PC-3 (cell line): Measurements from ENCODE around the gene MPND. TPM values are rescaled to one million over a fixed set of nuclear protein-coding genes. Genes with fewer than 3 reads are reported as not detected.

Source experiments
- ATAC-seq: fragments of 200-7000 bp; cut with Tn5 transposase; 2 replicates; pipeline ENCODE4 v1.9.1; 2020; ENCODE audit warnings: mild to moderate bottlenecking, moderate library complexity
- BruUV-seq: library from RNA; stranded (reverse); fragments of 400-500 nt; replicated peaks from 2 replicates; lab custom pipeline; 2021; lab: Mats Ljungman, UMichigan
- CTCF ChIA-PET: fragments of 300-600 bp; sonication (Branson Sonifier 250); formaldehyde crosslinking; loops from one replicate; lab custom pipeline; 2022; ENCODE audit warnings: antibody characterized with exemption; lab: Charles Lee
- POLR2A ChIA-PET: fragments of 300-600 bp; sonication (Branson Sonifier 250); formaldehyde crosslinking; loops from one replicate; lab custom pipeline; 2022; ENCODE audit warnings: antibody characterized with exemption; ENCODE audit not compliant: unreplicated experiment; lab: Charles Lee
- DNase-seq: peaks from one replicate; pipeline ENCODE4 v3.0.0-alpha.2; 2015
- H2AFZ ChIP-seq: fragments of 300-600 bp; sonication (generic); 2 replicates; pipeline ENCODE4 v1.6.0; 2016; ENCODE audit warnings: antibody characterized with exemption, low read length
- H3F3A ChIP-seq: fragments of 300-600 bp; sonication (generic); one replicate; pipeline ENCODE4 v1.6.0; 2017; ENCODE audit warnings: antibody characterized with exemption, low read length, control low read depth, mild to moderate bottlenecking; ENCODE audit not compliant: unreplicated experiment
- H3K27ac ChIP-seq: fragments of 300-600 bp; sonication (generic); 2 replicates; pipeline ENCODE4 v1.5.1; 2016; ENCODE audit warnings: mild to moderate bottlenecking, low read length
- H3K27me3 ChIP-seq: fragments of 300-600 bp; sonication (generic); 2 replicates; pipeline ENCODE4 v1.6.1; 2016; ENCODE audit warnings: low read length, mixed read lengths
- H3K36me3 ChIP-seq: fragments of 300-600 bp; sonication (generic); 2 replicates; pipeline ENCODE4 v1.6.1; 2016; ENCODE audit warnings: low read depth, mixed run types, low read length, mixed read lengths
- H3K4me1 ChIP-seq: fragments of 300-600 bp; sonication (generic); 2 replicates; pipeline ENCODE4 v1.5.1; 2016; ENCODE audit warnings: low read length; ENCODE audit not compliant: insufficient read depth
- H3K4me2 ChIP-seq: fragments of 300-600 bp; sonication (generic); 2 replicates; pipeline ENCODE4 v1.6.0; 2016; ENCODE audit warnings: low read length
- H3K4me3 ChIP-seq: fragments of 300-600 bp; sonication (generic); 2 replicates; pipeline ENCODE4 v1.5.1; 2016; ENCODE audit warnings: mild to moderate bottlenecking, low read length, mixed read lengths
- H3K79me2 ChIP-seq: fragments of 300-600 bp; sonication (generic); 2 replicates; pipeline ENCODE4 v1.6.1; 2017; ENCODE audit warnings: low read length, mixed read lengths
- H3K9ac ChIP-seq: fragments of 300-600 bp; sonication (generic); 2 replicates; pipeline ENCODE4 v1.6.0; 2016; ENCODE audit warnings: mild to moderate bottlenecking, low read length
- H3K9me2 ChIP-seq: fragments of 300-600 bp; sonication (generic); replicated peaks from 2 replicates; pipeline ENCODE4 v1.6.1; 2016; ENCODE audit warnings: mixed run types, low read length, mixed read lengths
- H3K9me3 ChIP-seq: fragments of 300-600 bp; sonication (generic); 2 replicates; pipeline ENCODE4 v1.6.1; 2016; ENCODE audit warnings: low read length, mixed read lengths
- H4K20me1 ChIP-seq: fragments of 300-600 bp; sonication (generic); 2 replicates; pipeline ENCODE4 v1.6.1; 2016; ENCODE audit warnings: low read length, mixed read lengths
- EZH2 ChIP-seq: fragments of 300-600 bp; sonication (generic); IDR thresholded peaks from one replicate; pipeline ENCODE4 v1.6.1; 2017; ENCODE audit warnings: antibody characterized with exemption, mild to moderate bottlenecking, low read length; ENCODE audit not compliant: unreplicated experiment
- EZH2phosphoT487 ChIP-seq: fragments of 300-600 bp; sonication (generic); IDR thresholded peaks from 2 replicates; pipeline ENCODE4 v1.6.1; 2018; ENCODE audit warnings: mild to moderate bottlenecking, antibody characterized with exemption, low read length, borderline replicate concordance
- intact Hi-C: fragments of 100-400 bp; cut with micrococcal nuclease; formaldehyde crosslinking; loops from 2 replicates; pipeline ENCODE4 v1.9.0; 2023
- total RNA-seq: library from RNA; depleted of rRNA; stranded (reverse); fragments of >200 nt; gene quantifications from 2 replicates; pipeline ENCODE4 v1.2.3, GENCODE V29; 2014
- TF ChIP-seq, protein P1 (sequence below): fragments of 300-600 bp; sonication (generic); conservative IDR thresholded peaks from 2 replicates; pipeline ENCODE4 v1.5.1; 2017; ENCODE audit warnings: antibody characterized with exemption, low read depth, mild to moderate bottlenecking, low read length

MPND gene
- total RNA-seq, 1 experiment from 2014 or later, result 5.6 TPM

DNA sequence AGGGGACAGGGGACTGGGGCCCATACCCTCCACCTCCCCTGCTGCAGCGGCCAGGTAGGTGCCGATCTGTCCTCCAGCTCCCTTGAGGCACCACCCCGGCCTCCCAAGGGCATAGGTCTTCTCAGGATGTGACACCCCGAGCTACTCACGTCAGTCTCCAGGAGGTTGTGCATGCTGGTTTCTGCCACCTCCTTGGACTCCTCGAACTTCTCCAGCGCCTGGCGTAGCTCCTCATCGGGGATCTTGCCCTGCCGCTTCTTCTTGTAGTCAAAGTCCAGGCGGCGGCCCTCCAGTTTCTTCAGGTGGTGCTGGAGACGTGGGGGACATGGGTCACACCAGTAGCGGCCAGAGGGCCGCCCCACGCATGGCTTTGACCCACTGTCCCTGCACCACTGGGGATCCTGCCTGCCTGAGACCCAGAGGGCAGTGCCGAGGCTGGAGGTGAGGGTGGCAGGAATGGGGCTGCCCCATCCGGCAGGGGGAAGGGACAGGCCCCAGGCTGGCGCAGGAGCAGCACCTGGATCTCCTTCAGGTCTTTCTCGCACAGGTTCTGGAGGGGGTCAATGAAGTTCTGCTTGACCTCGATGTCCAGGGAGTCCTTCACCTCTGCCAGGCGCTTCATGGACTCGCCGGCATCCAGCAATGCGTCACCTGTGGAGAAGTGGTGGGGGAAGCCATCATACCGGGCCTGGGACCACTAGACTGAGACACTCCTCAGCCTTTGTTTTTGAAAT lies 20.4 kb downstream of the MPND start:
- H3K27ac ChIP-seq, result no peak overlapping the region
- H3K4me1 ChIP-seq, result no peaks in the 10 kb centered on the region
- TF ChIP-seq, protein P1, sequence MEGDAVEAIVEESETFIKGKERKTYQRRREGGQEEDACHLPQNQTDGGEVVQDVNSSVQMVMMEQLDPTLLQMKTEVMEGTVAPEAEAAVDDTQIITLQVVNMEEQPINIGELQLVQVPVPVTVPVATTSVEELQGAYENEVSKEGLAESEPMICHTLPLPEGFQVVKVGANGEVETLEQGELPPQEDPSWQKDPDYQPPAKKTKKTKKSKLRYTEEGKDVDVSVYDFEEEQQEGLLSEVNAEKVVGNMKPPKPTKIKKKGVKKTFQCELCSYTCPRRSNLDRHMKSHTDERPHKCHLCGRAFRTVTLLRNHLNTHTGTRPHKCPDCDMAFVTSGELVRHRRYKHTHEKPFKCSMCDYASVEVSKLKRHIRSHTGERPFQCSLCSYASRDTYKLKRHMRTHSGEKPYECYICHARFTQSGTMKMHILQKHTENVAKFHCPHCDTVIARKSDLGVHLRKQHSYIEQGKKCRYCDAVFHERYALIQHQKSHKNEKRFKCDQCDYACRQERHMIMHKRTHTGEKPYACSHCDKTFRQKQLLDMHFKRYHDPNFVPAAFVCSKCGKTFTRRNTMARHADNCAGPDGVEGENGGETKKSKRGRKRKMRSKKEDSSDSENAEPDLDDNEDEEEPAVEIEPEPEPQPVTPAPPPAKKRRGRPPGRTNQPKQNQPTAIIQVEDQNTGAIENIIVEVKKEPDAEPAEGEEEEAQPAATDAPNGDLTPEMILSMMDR, result no peak
- TF ChIP-seq EZH2phosphoT487, result no peak
- TF ChIP-seq EZH2, result no peak
- no peaks in the 10 kb centered on the region; the same call in 1 of the 2 replicates for H3K79me2 ChIP-seq
- BruUV-seq, result no TSS peak
- ChIA-PET CTCF (interaction anchor here (0.9 to 1.2 kb wide), 2 partner anchors 17 to 36 kb away, joined by 3 read pairs; partner anchors contain the start of gene SH3GL1), POLR2A (no interaction called here)
- no peaks in the 10 kb centered on the region for H3K9me3 ChIP-seq
- intact Hi-C loops, result no loop called here
- no peak overlapping the region for H3K9ac ChIP-seq
- no peaks in the 10 kb centered on the region for H3K9me2 ChIP-seq
- no peaks in the 10 kb centered on the region for H3F3A ChIP-seq
- H3K36me3 ChIP-seq, result peaks cover 3% of the 10 kb centered on the region; the same call in 1 of the 2 replicates
- H3K27me3 ChIP-seq, result no peaks in the 10 kb centered on the region
- no peak for ATAC-seq
- DNase-seq, result no peak
- no peak overlapping the region for H2AFZ ChIP-seq
- H4K20me1 ChIP-seq, result no peaks in the 10 kb centered on the region
- H3K4me3 ChIP-seq, result no peak overlapping the region
- H3K4me2 ChIP-seq, result no peak overlapping the region

DNA sequence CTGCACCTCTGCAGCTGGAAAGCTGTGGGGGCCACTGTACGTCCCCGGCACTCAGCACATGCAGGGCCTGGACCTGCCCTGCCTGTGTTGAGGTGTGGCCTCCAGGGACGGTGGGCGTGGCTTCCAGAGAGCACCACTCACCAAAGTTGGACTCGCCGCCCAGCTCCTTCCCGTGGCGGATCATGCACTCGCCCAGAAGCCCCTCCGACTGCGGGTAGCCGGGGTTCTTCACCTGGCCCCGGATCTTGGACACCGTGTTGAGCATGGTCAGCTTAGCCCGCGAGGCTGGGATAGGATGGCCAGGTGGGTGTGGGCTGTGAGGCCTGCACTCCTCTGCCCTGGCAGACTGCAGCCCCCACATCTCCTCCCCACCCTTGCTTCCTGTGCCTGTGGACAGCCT lies 22.0 kb downstream of the MPND start:
- H3K4me3 ChIP-seq, result no peak overlapping the region
- no TSS peak for BruUV-seq

More for the DNA sequence above, 22.0 kb downstream of the MPND start:
- TF ChIP-seq, protein P1, result no peak
- TF ChIP-seq EZH2, result no peak
- no peak for TF ChIP-seq EZH2phosphoT487
- ChIA-PET POLR2A (no interaction called here), CTCF (no interaction called here)
- Histone ChIP-seq H3K9me3 (no peaks in the 10 kb centered on the region), H3K4me2 (no peak overlapping the region), H3K4me1 (no peaks in the 10 kb centered on the region), H3K27ac (no peak overlapping the region), H3K79me2 (peaks cover 14% of the 10 kb centered on the region), H3K27me3 (no peaks in the 10 kb centered on the region), H4K20me1 (no peaks in the 10 kb centered on the region), H3K9ac (no peak overlapping the region), H3K9me2 (no peaks in the 10 kb centered on the region), H3K36me3 (peaks cover 3% of the 10 kb centered on the region; the same call in 1 of the 2 replicates), H2AFZ (no peak overlapping the region), H3F3A (no peaks in the 10 kb centered on the region)
- intact Hi-C loops, result no loop called here
- ATAC-seq (no peak), DNase-seq (no peak)
